ENCODE results near the gene GPR84. TPM values are rescaled to one million over a fixed set of nuclear protein-coding genes. Genes with fewer than 3 reads are reported as not detected.

GPR84 gene
- total RNA-seq, 2 donors from 2014 or later, result 2.0 to 4.1 TPM

- Mint-ChIP-seq H3K9me3 (no peaks in the 10 kb centered on the region), H3K27ac (peak overlapping the region in 1 of 2 donors; percentile 87)
- no peak for ATAC-seq
These were observed 11.1 kb downstream of the GPR84 start for GRCh38 chr12:54352891-54353874.

GRCh38 chr12:54352022-54352531 is 12.2 kb downstream of the GPR84 start:
- DNase-seq (ENCODE audit: low spot score in 2 of 2), result peak; percentile 41 to 63
- Mint-ChIP-seq H3K9me3 (no peaks in the 10 kb centered on the region), H3K36me3 (no peaks in the 10 kb centered on the region), H3K27ac (peak overlapping the region; percentile 86 to 87)
- peak; percentile 80 to 85 for ATAC-seq

More at GRCh38 chr12:54352891-54353874, 11.1 kb downstream of the GPR84 start:
- no peaks in the 10 kb centered on the region for H3K36me3 Mint-ChIP-seq
- DNase-seq (ENCODE audit: low spot score in 2 of 2), result no peak

DNA sequence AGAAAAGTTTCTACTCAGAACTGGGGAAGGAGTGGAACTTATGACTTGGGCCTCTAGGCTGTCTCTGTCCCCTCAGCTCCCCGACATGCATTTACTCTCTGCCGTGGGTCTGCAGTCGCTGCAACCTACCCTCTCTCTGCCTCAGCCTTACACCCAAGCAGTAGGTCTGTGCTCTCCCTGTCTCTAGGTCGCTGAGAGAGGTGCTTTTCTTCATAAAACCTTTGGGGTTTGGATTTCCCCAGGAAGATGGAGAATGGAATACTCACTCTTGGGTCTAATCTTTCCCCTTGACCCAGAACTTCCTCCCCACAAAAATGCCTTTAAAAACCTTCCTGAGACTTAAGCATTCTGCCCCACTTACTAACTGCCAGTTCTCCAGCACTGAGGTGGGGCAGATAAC is 12.9 kb downstream of the GPR84 start:
- no peaks in the 10 kb centered on the region for H3K9me3 Mint-ChIP-seq
- H3K36me3 Mint-ChIP-seq, result no peaks in the 10 kb centered on the region
- DNase-seq (ENCODE audit: low spot score in 2 of 2) (no peak), ATAC-seq (no peak)
- peak overlapping the region; percentile 38 to 87 for H3K27ac Mint-ChIP-seq

- H3K27ac Mint-ChIP-seq, result peak overlapping the region; percentile 39 to 87
- DNase-seq (ENCODE audit: low spot score in 2 of 2) (no peak), ATAC-seq (no peak)
- no peaks in the 10 kb centered on the region for H3K9me3 Mint-ChIP-seq
- H3K36me3 Mint-ChIP-seq, result no peaks in the 10 kb centered on the region
These were observed 13.5 kb downstream of the GPR84 start for GRCh38 chr12:54350743-54351142.

GRCh38 chr12:54349679-54350078 is 14.6 kb downstream of the GPR84 start:
- ATAC-seq (no peak), DNase-seq (ENCODE audit: low spot score in 2 of 2) (no peak)
- Mint-ChIP-seq H3K36me3 (peaks cover 0 to 6% of the 10 kb centered on the region in 2 donors), H3K27ac (peak overlapping the region in 1 of 2 donors; percentile 73), H3K9me3 (no peaks in the 10 kb centered on the region)

DNA sequence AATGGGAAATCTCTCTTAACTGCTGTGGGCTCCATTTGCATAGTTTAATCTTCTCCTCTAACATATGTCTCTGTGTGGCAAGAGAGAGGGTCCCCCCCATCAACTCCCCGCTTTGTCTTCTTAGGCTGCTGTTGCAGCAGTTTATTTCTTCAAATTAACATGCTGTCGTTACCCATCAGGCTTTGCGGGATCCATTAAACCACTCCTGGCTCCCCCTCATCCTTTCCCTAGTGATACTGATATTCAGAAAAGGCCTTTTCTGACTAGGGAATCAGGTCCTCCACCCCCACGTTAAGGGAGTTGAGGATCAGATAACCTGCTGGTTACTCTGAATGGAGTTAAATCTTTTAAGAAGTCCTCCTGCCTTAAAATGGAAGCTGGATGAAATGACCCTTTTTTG is 15.2 kb downstream of the GPR84 start:
- H3K27ac Mint-ChIP-seq, result no peak overlapping the region
- H3K9me3 Mint-ChIP-seq, result no peaks in the 10 kb centered on the region
- DNase-seq (ENCODE audit: low spot score in 2 of 2), result no peak
- H3K36me3 Mint-ChIP-seq, result peaks cover 0 to 6% of the 10 kb centered on the region in 2 donors
- no peak for ATAC-seq

DNA sequence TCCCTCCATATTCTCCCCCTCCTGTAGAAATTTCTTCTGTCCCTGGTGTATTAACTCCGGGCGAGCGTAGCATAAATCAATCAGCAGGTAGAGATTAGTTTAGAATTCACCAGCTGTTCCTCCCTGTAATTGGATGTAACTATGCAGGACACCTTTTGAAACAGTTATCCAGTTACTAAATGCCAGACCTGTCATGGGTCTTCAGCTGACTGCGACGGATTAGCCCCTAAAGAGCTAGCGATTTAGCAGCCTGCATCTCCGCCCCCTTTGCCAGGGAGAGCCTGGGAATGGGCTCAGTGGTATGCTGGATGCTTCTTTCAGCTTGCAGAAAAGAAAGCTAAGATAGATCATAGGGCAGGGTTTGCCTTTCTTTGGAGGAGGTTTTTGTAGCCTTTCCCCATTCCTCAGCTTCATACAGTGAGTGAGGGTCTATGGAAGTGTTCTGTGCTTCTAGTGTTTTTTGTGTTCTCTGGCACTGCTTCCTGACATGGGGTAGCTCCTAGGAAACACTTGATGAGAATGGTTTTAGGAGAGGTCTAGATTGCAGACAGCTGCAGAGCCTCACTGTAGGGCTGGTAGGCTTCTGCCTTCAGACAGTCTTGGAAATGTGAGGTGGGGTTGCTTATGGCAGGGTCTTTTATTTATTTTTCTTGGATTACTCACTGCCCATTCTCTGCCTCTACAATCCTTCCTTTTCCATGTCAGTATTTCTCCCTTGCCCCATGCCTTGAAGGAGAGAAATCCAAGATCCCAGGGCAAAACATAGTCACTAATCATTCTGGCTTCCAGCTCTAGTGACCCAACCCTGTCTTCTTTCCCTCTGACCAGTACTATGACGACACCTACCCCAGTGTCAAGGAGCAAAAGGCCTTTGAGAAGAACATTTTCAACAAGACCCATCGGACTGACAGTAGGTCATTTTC is 22.6 kb downstream of the GPR84 start:
- ATAC-seq, result no peak
- peaks cover 6 to 20% of the 10 kb centered on the region in 2 donors for H3K36me3 Mint-ChIP-seq
- H3K27ac Mint-ChIP-seq, result peak overlapping the region in 1 of 2 donors; percentile 70
- DNase-seq (ENCODE audit: low spot score in 2 of 2), result no peak
- no peaks in the 10 kb centered on the region for H3K9me3 Mint-ChIP-seq

DNA sequence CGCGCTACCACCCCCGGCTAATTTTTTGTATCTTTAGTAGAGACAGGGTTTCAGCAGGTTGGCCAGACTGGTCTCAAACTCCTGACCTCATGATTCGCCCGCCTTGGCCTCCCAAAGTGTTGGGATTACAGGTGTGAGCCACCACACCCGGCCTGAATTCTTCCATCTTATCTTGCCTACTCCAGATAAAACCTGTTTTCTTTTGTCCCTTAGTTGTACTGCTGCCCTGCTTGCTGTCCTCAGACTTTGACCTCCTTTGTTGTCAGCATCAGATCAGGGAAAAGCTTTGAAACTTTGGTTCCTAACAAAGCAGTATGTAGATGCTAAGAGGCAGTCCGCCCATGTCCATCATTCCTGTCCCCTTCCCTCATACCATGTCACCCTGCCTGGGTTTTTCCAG is 23.4 kb downstream of the GPR84 start:
- Mint-ChIP-seq H3K27ac (peak overlapping the region in 1 of 2 donors; percentile 70), H3K9me3 (no peaks in the 10 kb centered on the region)
- no peak for ATAC-seq

DNA sequence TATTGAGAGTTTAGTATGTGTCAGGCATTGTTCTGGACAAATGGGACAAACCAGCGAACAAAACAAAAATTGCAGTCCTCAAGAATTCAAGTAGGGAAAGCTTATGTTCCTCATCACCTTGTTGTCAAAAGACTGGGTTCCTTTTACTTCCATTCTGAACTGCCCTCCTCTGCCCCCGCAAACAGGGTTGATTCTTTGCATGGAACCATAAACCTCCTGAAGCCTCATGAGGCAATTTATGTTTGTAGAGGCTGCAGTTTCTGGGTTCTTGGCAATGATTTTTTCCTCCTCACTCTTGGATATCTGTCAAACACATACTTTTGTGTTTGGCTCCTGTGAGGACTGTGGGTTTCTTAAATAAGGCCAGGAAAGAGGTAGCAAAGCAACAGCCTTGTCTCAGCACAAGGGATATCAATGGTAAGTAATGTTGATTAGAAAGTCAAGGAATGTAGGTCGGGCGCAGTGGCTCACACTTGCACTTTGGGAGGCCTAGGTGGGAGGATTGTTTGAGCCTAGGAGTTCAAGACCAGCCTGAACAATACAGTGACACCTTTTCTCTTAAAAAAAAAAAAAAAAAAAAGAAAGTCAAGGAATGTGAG is 25.5 kb downstream of the GPR84 start:
- H3K9me3 Mint-ChIP-seq, result no peaks in the 10 kb centered on the region
- H3K27ac Mint-ChIP-seq, result peak overlapping the region in 1 of 2 donors; percentile 18
- DNase-seq (ENCODE audit: low spot score in 2 of 2) (no peak), ATAC-seq (no peak)
- peaks cover 6 to 14% of the 10 kb centered on the region in 2 donors for H3K36me3 Mint-ChIP-seq

More for the DNA sequence above, 23.4 kb downstream of the GPR84 start:
- peaks cover 6 to 20% of the 10 kb centered on the region in 2 donors for H3K36me3 Mint-ChIP-seq
- DNase-seq (ENCODE audit: low spot score in 2 of 2), result no peak

GRCh38 chr12:54337854-54338650 is 26.2 kb downstream of the GPR84 start:
- H3K9me3 Mint-ChIP-seq, result no peaks in the 10 kb centered on the region
- H3K27ac Mint-ChIP-seq, result peak overlapping the region in 1 of 2 donors; percentile 4
- no peak for ATAC-seq
- no peak for DNase-seq (ENCODE audit: low spot score in 2 of 2)
- peaks cover under 1 to 8% of the 10 kb centered on the region in 2 donors for H3K36me3 Mint-ChIP-seq

DNA sequence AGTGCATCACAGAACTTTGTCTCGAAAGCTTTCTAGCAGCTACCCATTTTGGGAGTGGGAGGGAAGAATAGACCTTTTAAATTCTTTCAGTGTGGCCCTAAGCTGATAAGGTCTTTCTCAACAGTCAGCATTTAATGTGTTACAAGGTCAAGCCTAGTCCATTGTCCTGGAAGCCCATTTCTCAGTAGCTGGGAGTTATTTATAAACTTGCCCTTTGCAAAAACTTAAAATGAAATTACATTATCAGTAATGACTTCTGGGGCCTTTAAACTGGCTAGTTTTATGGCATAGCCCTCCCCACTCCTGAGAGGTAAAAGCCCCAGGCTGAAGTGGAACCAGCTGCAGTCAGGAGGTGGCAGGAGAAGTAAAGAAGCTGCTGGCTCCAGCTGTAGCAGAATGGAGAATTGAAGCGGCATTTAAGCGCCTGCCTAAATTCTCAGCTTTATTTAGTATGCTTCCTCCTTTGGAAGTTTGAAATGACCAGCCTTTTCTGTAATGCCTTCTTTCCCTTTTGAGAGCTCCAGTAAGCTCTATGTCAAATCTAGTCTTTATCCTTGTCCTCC is 26.9 kb downstream of the GPR84 start:
- H3K27ac Mint-ChIP-seq, result peak overlapping the region in 1 of 2 donors; percentile 4
- no peak for DNase-seq (ENCODE audit: low spot score in 2 of 2)
- ATAC-seq, result no peak

GRCh38 chr12:54333420-54334034 is 30.8 kb downstream of the GPR84 start:
- Mint-ChIP-seq H3K27ac (peak overlapping the region in 1 of 2 donors; percentile 7), H3K36me3 (peaks cover 0 to 4% of the 10 kb centered on the region in 2 donors), H3K9me3 (no peaks in the 10 kb centered on the region)
- peak in 1 of 2 donors; percentile 72 for ATAC-seq
- no peak for DNase-seq (ENCODE audit: low spot score in 2 of 2)

More for the DNA sequence above, 26.9 kb downstream of the GPR84 start:
- Mint-ChIP-seq H3K9me3 (no peaks in the 10 kb centered on the region), H3K36me3 (peaks cover 0 to 2% of the 10 kb centered on the region in 2 donors)

DNA sequence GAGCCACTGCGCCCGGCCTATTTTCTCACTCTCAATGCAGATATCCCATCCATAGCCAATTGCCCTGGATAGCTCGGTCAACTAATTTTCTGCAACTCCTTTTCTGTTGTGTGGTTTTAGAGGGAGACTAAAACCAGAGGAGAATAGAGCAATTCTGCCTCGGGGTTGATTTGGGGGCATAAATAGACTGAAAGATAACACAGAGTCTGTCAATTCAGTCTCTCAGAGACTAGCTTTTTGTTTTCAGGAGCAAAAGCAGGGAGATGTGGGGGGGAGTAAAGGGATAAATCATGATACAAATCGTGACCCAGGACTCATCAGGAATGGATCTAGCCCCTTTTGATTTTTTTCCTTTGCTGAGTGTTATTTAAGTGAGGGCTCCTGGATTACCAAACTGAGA is 32.8 kb downstream of the GPR84 start:
- Mint-ChIP-seq H3K9me3 (no peaks in the 10 kb centered on the region), H3K27ac (no peak overlapping the region), H3K36me3 (peaks cover 0 to 4% of the 10 kb centered on the region in 2 donors)
- no peak for ATAC-seq
- DNase-seq (ENCODE audit: low spot score in 2 of 2), result no peak

DNA sequence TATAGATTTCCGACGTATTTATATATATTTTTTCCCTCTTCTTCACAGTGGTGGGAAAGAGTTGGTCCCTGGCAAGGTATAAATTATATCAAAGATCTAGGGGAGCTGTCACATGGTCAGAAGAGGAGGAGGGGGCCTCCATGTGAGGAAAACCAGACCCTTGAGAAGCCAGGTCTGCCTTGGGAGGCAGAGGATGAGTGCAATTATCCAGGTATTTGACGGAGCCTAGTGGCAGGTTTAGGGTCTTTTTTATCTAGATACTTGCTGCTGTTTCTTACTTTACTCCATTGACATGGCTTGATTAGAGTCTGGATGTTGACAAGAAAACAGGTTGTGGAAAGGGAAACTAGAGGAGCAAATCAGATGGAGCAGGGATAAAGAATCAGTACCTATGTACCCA is 33.8 kb downstream of the GPR84 start:
- ATAC-seq, result no peak
- H3K36me3 Mint-ChIP-seq, result peaks cover 0 to 6% of the 10 kb centered on the region in 2 donors
- no peak for DNase-seq (ENCODE audit: low spot score in 2 of 2)
- H3K27ac Mint-ChIP-seq, result peak overlapping the region in 1 of 2 donors; percentile 70
- no peaks in the 10 kb centered on the region for H3K9me3 Mint-ChIP-seq

DNA sequence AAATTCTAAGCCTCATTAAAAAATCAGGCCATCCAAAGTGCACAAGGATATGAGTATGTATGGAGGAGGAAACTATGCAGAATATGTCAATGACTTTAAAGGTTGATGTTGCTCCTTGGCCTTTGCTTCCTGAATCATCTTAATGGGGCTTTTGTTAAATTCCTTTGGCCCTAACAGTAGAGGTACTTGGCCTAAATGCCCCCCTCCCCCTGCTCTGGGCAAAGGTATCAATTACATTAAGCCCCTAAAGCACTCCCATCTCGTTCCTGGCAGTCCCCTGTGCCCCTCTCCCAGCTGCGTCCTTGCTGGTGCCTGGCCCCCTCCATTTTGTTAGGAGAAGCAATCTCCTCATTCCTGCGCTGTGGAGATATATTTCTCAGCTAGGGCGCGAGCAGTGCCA is 34.5 kb downstream of the GPR84 start:
- Mint-ChIP-seq H3K27ac (peak overlapping the region; percentile 55 to 70), H3K36me3 (peaks cover 6 to 12% of the 10 kb centered on the region in 2 donors), H3K9me3 (no peaks in the 10 kb centered on the region)
- ATAC-seq, result no peak
- DNase-seq (ENCODE audit: low spot score in 2 of 2), result no peak
